OCI-LY7 (cell line): Measurements from ENCODE around the gene UBE3A.

Source experiments
- EZH2phosphoT487 ChIP-seq: fragments of 200-600 bp; sonication (generic); IDR thresholded peaks from 2 replicates; pipeline ENCODE4 v1.6.1; 2018; ENCODE audit warnings: low read depth, borderline replicate concordance, mild to moderate bottlenecking, mixed run types, antibody characterized with exemption, low read length, moderate library complexity, mixed read lengths
- TF ChIP-seq, protein P1 (sequence below): fragments of 200-600 bp; sonication (generic); conservative IDR thresholded peaks from 2 replicates; pipeline ENCODE4 v1.5.1; 2014; ENCODE audit warnings: mild to moderate bottlenecking, antibody characterized with exemption, low read length, moderate library complexity, mixed read lengths

DNA sequence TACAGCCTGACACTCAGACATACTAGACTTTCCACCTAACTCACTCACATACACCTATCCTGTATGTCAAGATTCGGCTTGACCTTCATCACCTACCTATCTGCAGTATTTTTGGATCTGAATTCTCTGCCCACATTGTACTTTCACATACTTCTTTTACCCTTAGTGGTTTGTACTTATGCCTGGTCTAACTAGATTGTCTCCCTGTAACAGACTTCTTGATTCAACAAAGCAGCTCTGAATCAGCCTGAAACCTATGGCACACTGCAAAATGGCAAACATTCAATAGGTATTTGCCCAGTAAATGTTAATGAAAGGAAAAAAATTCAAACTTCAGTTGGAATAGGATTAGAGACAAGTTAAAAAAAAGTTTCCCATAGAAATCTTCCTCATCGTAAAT lies 106.5 kb downstream of the UBE3A start:
- TF ChIP-seq, protein P1, sequence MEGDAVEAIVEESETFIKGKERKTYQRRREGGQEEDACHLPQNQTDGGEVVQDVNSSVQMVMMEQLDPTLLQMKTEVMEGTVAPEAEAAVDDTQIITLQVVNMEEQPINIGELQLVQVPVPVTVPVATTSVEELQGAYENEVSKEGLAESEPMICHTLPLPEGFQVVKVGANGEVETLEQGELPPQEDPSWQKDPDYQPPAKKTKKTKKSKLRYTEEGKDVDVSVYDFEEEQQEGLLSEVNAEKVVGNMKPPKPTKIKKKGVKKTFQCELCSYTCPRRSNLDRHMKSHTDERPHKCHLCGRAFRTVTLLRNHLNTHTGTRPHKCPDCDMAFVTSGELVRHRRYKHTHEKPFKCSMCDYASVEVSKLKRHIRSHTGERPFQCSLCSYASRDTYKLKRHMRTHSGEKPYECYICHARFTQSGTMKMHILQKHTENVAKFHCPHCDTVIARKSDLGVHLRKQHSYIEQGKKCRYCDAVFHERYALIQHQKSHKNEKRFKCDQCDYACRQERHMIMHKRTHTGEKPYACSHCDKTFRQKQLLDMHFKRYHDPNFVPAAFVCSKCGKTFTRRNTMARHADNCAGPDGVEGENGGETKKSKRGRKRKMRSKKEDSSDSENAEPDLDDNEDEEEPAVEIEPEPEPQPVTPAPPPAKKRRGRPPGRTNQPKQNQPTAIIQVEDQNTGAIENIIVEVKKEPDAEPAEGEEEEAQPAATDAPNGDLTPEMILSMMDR, result no peak
- TF ChIP-seq EZH2phosphoT487, result no peak
